Measurements from ENCODE around the gene UCP3. TPM values are rescaled to one million over a fixed set of nuclear protein-coding genes. Genes with fewer than 3 reads are reported as not detected.

Gene UCP3, protein sequence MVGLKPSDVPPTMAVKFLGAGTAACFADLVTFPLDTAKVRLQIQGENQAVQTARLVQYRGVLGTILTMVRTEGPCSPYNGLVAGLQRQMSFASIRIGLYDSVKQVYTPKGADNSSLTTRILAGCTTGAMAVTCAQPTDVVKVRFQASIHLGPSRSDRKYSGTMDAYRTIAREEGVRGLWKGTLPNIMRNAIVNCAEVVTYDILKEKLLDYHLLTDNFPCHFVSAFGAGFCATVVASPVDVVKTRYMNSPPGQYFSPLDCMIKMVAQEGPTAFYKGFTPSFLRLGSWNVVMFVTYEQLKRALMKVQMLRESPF
- 1.7 TPM for total RNA-seq

DNA sequence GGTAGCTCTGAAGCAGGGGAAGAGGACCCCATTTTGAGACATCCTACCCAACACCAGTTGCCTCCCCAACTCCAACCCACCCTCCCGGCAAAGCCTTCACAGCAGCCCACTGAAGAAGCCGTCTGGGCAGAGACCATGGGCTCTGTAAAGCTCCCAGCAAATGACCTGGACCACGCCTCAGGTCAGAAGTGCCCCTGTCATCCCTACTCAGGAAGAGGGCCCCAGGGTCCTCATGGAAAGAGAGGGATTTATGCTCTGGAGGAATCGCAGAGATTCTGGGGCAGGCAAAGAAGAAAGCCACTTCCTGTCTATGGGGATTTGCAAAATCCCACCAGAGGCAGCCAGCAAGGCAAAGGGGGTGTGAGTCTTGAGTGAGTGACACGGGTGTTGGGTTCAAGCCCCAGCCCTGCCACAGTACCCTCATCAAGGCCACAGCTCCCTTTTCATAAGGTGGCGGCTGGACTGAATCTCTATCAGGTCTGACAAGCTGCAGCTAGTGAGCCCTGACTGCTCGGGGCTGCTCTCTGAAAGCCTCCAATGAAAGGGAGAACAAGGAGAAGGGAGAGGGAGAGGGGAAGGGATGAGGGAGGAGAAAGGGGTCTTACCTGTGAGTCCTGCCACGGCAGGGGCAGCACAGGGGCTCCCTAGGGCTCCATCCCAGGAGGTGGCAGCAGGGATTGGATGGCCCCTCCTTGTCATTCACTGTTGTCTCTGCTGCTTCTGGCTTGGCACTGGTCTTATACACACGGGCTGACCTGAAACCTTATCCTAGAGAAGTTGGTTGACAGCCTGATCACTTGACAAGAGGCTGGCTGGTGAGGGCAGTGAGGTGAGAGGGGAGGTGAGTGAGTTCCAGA is at the start of gene UCP3:
Gene UCP3 (minus strand): TSS at position 713 of the 857 bp plus-strand sequence. CDS start 2,043 bp downstream, outside the sequence.
- Histone ChIP-seq H3K4me3 (ENCODE audit: low read length) (no peak within 1 kb of the TSS), H3K4me1 (ENCODE audit: insufficient read depth, low read length) (peaks cover 87% of the 10 kb centered on the region), H3K27me3 (ENCODE audit: insufficient read depth, low read length) (no peaks in the 10 kb centered on the region), H3K9me3 (ENCODE audit: low read depth, low read length) (no peaks in the 10 kb centered on the region)

DNA sequence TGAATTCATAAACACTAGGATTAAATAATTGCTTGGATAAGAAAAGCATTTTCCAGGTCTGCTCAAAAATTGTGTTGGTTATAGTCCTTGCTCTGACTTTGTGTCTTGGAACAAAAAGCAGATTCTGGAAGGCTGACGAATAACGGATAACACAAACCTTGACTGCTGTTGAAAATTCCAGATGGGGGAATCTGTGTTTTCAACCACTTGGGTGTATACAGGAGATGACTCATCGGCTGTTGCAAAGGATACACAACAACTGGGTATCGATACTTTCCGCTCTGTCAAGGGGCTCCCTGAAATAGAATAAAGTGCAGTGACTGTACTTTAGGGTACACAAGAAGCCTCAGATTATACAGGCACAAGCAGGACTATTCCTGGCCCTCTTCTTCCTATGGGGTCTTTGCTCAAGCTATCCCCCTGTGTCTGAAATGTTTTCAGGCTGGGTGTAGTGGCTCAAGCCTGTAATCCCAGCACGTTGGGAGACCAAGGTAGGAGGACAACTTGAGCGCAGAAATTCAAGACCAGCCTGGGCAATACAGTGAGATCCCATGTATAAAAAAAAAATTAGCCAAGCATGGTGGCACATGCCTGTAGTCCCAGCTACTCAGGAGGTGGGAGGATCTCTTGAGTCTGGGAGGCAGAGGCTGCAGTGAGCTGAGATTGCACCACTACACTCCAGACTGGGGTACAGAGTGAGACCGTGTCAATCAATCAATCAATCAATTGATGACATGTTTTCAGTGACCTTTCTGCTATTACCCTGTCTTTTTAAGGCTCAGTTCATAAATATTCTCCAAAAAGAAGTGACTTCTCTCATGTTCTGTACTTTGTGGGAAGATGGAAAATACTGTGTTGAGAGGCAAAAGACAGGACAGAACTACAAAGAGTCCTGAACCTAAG is 48.6 kb upstream of the UCP3 start:
- H3K27me3 ChIP-seq (ENCODE audit: insufficient read depth, low read length): no peaks in the 10 kb centered on the region
- no peak overlapping the region for H3K4me3 ChIP-seq (ENCODE audit: low read length)

DNA sequence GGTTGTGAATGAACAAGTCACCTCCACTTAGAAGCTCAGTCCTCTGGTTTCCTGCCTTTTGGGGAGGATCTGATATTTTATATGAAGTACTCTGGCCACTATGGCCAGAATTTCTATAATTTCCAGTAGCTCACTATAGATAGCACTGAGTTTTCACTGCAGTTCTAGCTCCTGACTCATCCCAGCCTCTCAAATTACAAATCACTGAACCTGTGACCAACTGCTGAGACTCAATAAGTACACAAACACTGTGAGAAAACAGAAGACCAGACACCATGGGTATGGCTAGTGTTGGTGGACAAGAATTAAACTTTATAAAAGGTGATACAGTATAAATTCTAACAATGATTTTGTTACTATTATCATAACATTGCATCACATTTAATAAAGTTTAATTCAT is 47.1 kb upstream of the UCP3 start:
- Histone ChIP-seq H3K9me3 (ENCODE audit: low read depth, low read length) (no peaks in the 10 kb centered on the region), H3K4me1 (ENCODE audit: insufficient read depth, low read length) (no peaks in the 10 kb centered on the region), H3K27me3 (ENCODE audit: insufficient read depth, low read length) (no peaks in the 10 kb centered on the region), H3K4me3 (ENCODE audit: low read length) (no peak overlapping the region)

More for the DNA sequence above, 48.6 kb upstream of the UCP3 start:
- H3K4me1 ChIP-seq (ENCODE audit: insufficient read depth, low read length): no peaks in the 10 kb centered on the region
- no peaks in the 10 kb centered on the region for H3K9me3 ChIP-seq (ENCODE audit: low read depth, low read length)

DNA sequence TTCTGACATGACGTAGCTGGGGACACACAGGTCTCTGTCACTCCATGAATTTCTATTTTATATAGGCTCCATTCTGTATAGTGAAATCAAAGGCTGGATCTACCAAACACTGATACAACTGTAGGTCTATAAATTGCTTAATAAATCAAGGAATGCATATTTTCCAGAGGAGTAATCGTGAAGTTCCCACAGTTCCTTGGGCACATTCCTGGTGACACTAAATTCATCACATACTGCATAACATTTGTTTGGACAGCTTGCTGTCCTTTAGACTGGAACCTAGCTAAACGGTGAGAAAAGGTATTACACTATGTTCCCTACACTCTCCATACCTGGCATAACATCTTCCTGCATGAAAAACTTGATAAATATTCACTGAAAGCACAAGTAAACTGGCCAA is 41.6 kb upstream of the UCP3 start:
- H3K4me3 ChIP-seq (ENCODE audit: low read length): no peak overlapping the region
- no peaks in the 10 kb centered on the region for H3K4me1 ChIP-seq (ENCODE audit: insufficient read depth, low read length)
- H3K27me3 ChIP-seq (ENCODE audit: insufficient read depth, low read length): no peaks in the 10 kb centered on the region
- no peaks in the 10 kb centered on the region for H3K9me3 ChIP-seq (ENCODE audit: low read depth, low read length)

DNA sequence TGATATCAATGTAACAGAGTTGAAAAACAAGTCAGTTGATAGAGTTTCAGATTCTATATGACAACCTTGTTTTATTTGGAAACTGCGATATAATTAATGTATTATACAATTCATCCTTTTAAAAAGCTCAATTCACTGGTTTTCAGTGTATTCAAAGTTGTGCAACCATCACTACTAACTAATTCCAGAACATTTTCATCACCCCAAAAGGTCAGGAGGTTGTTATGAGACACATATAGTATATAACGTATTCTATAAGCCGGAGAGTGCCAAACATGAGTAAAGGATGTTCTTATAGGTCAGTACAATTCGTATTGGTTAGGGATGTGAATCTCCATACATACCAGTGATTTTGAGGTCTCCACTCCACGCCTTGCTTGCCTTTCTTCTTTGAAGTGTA is 40.1 kb upstream of the UCP3 start:
- Histone ChIP-seq H3K4me3 (ENCODE audit: low read length) (no peak overlapping the region), H3K4me1 (ENCODE audit: insufficient read depth, low read length) (no peaks in the 10 kb centered on the region)

DNA sequence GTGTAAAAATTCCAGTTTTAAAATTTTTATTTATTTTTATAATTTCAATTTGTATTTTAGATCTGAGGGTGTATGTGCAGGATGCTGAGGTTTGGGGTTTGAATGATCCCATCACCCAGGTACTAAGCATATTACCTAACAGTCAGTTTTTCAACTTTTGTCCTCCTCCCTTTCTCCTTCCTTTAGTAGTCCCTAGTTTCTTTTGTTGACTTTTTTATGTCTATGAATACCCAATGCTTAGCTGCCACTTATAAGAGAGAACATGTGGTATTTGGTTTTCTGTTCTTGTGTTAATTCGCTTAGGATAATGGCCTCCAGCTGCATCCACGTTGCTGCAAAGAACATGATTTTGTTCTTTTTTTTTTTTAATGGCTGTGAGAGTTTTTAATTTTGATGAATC is 35.7 kb upstream of the UCP3 start:
- H3K4me1 ChIP-seq (ENCODE audit: insufficient read depth, low read length): no peaks in the 10 kb centered on the region

More for the DNA sequence above, 40.1 kb upstream of the UCP3 start:
- Histone ChIP-seq H3K27me3 (ENCODE audit: insufficient read depth, low read length) (no peaks in the 10 kb centered on the region), H3K9me3 (ENCODE audit: low read depth, low read length) (no peaks in the 10 kb centered on the region)

DNA sequence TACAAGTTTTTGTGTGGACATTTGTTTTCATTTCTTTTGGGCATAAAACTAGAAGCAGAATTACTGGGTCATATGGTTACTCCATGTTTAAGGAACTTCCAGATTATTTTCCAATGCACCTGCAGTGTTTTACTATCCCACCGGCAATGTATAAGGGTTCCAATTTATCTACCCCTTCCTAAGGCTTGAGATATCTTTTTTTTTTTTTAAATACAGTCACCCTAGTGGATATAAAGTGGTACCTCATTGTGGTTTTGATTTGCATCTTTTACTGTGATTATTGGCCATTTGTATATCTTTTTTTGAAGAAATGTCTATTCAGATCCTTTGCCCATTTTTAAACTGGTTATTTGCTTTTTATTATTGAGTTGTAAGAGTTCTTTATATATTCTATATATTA is 34.6 kb upstream of the UCP3 start:
- no peaks in the 10 kb centered on the region for H3K9me3 ChIP-seq (ENCODE audit: low read depth, low read length)
- no peaks in the 10 kb centered on the region for H3K27me3 ChIP-seq (ENCODE audit: insufficient read depth, low read length)
- H3K4me1 ChIP-seq (ENCODE audit: insufficient read depth, low read length): no peaks in the 10 kb centered on the region
- H3K4me3 ChIP-seq (ENCODE audit: low read length): no peak overlapping the region

More for the DNA sequence above, 35.7 kb upstream of the UCP3 start:
- Histone ChIP-seq H3K4me3 (ENCODE audit: low read length) (no peak overlapping the region), H3K27me3 (ENCODE audit: insufficient read depth, low read length) (no peaks in the 10 kb centered on the region), H3K9me3 (ENCODE audit: low read depth, low read length) (no peaks in the 10 kb centered on the region)

DNA sequence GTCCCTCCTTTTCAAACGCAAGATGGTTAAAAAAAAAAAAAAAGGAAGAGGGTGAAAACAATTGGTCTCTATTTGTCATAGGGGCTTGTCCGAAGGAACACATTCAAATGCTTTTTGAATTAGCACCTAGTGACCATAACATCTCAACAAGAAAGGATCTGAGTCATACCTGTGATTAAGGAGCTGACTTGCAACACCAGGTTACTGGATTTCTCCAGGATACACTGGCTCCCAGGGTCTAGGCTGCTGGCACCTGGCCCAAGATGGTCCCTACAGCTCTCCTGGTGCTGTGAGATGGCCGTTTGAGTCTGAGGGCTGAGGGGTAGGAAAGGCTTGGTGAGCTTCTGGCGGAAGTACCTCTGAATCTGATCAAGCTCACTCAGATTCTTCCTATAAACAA is 28.4 kb upstream of the UCP3 start:
- H3K9me3 ChIP-seq (ENCODE audit: low read depth, low read length): no peaks in the 10 kb centered on the region
- no peaks in the 10 kb centered on the region for H3K27me3 ChIP-seq (ENCODE audit: insufficient read depth, low read length)
- no peak overlapping the region for H3K4me3 ChIP-seq (ENCODE audit: low read length)
- no peaks in the 10 kb centered on the region for H3K4me1 ChIP-seq (ENCODE audit: insufficient read depth, low read length)

DNA sequence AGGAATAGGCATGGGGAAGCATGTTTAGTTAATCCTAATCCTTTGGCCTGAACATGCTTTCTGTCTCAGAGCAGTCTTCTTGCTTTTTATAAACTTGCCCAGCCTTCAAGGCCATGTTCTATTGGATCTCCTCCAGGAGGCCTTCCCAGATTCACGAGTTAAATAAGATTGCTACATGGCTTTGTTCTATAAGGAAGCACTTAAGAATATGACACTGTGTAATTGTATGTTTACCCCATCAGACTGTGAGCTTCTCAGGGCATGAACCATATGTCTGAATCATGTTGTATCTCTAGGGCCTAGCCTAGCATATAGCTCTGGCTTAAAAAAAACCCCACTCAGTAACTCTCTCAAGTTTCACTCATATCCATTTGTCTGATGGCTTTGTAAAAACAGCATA is 26.4 kb upstream of the UCP3 start:
- peaks cover 3% of the 10 kb centered on the region for H3K4me1 ChIP-seq (ENCODE audit: insufficient read depth, low read length)
- H3K27me3 ChIP-seq (ENCODE audit: insufficient read depth, low read length): no peaks in the 10 kb centered on the region
- H3K4me3 ChIP-seq (ENCODE audit: low read length): no peak overlapping the region
- no peaks in the 10 kb centered on the region for H3K9me3 ChIP-seq (ENCODE audit: low read depth, low read length)

DNA sequence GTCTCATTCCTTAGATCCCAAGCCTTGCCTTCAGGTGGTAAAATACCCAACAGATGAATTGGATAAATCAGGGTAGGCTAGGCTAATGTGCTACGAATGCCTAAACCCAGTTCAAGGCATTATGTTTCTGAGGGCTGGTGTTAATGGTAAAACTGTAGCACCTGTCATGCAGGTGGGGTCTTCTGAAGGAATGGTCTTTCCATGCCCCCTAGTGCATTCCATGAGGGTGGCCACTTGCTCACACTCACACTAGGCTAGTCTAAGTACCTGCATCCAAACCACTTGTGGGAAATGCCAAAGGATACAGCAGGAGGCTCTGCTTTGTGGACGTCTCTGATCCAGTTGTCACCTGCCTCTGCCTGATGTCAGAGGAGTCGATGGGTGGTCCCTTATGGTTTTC is 24.2 kb upstream of the UCP3 start:
- Histone ChIP-seq H3K4me3 (ENCODE audit: low read length) (no peak overlapping the region), H3K4me1 (ENCODE audit: insufficient read depth, low read length) (peaks cover 12% of the 10 kb centered on the region), H3K9me3 (ENCODE audit: low read depth, low read length) (no peaks in the 10 kb centered on the region), H3K27me3 (ENCODE audit: insufficient read depth, low read length) (no peaks in the 10 kb centered on the region)

DNA sequence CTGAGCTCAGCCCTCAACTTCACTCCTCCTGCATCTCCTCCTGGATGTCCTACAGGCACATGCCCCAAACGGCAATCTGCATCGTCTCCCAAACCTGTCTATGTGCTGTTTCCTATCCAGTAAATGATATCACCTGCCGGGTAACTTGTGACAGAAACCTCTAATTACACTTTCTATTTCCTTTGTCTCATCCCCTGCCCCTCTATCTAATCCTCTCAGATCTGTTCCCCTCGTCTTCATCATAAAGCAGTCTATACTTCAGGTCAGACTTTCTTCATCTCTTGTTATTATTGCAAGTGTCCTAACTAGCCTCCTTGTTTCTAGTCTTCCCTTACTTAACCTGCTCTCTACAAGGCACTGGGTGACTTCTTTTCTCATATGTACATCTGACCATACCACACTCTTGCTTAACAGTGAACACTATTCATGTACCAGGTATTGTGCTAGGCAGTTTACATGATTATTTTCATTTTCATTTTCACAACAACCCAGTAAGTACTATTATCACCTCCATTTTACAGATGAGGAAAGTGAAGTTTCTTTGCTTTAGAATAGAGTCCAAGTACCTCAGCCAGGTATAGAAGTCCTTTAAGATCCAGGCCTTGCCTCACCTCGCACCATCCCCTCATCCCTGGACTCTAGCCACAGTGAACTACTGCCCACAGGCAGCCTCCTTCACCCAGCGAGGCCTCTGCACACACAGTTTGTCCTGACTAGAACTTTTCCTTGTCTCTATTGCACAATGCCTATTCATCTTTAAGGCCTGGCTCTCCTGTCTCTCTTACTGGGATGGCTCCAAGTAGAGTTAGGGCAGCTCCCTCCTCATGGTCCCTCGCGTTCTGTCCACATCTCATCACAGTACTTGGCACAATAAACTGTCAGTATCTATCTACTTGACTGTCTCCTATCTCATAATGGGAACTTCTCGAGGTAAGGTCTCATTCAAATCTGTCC is 22.1 kb upstream of the UCP3 start:
- H3K27me3 ChIP-seq (ENCODE audit: insufficient read depth, low read length): no peaks in the 10 kb centered on the region
- no peak overlapping the region for H3K4me3 ChIP-seq (ENCODE audit: low read length)
- H3K4me1 ChIP-seq (ENCODE audit: insufficient read depth, low read length): peaks cover 24% of the 10 kb centered on the region
- H3K9me3 ChIP-seq (ENCODE audit: low read depth, low read length): no peaks in the 10 kb centered on the region

DNA sequence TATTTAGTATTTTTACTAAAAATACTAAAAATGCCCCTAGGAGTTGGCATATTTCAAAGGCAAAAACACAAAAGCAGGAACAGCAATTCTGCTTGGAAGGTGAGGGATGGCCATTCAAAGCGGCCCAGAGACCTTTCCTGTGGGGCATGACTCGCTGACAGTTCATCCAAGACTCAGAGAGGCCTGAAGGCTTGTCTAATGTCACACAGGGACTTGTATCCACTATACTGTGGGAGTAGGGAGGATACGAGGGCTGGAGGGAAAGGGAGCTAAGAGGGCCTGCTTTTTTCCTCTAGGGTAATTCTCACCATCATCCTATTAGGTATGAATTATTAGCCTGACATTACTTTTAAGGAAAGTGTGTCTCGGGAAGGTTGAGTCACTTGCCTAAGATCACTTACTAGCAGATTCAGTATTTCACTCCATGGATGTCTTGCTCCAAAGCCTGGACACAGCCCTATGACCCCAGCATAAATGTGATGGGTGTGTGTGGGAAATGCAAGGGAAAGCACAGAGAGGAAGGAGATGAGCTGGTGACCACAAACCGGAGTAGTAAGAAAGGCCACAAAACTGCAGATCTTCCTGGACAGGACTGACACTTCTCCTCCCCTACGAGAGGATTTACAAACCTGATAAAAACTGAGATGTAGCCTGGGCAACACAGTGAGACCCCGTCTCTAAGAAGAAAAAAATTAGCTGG is 16.7 kb upstream of the UCP3 start:
- H3K4me1 ChIP-seq (ENCODE audit: insufficient read depth, low read length): peaks cover 77% of the 10 kb centered on the region
- H3K4me3 ChIP-seq (ENCODE audit: low read length): no peak overlapping the region
- no peaks in the 10 kb centered on the region for H3K9me3 ChIP-seq (ENCODE audit: low read depth, low read length)
- no peaks in the 10 kb centered on the region for H3K27me3 ChIP-seq (ENCODE audit: insufficient read depth, low read length)

DNA sequence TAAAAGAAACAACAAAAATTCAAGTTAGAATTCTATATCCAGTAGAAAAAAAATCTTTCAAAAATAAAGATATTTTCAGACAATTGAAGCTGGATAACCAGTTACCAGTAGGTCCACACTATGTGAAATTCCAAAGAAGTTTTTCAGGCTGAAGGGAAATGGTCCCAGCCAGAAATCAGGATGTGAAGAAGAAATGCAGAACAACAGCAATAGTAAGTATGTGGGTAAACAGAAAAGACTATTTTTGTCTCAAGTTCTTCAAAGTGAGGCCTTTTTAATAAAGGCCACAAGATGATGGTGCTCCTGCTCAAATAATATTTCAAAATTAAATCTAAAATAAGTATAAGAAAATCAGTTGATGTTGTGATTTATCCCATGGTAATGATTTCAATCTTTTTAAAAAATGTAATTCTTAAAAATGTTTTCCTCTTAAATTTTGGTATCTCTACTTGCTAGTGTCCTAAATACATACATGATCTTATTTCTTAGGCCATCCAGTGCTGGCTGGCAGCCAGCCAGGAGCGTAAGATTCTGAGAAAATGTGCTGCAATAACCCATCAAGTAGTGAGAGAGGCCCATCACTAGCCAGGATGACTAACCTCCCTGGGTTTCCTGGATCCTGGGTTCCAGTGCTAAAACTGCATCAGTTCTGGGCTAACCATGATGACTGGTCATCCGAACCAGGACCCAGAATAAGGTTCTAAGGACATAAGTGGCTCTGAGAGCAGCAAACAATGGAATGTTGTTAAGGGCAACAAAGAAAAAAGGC is 15.6 kb upstream of the UCP3 start:
- Histone ChIP-seq H3K4me1 (ENCODE audit: insufficient read depth, low read length) (peaks cover 82% of the 10 kb centered on the region), H3K27me3 (ENCODE audit: insufficient read depth, low read length) (no peaks in the 10 kb centered on the region), H3K9me3 (ENCODE audit: low read depth, low read length) (no peaks in the 10 kb centered on the region), H3K4me3 (ENCODE audit: low read length) (no peak overlapping the region)
